Measurements from ENCODE around the gene NCAPH2. TPM values are rescaled to one million over a fixed set of nuclear protein-coding genes. Genes with fewer than 3 reads are reported as not detected.

NCAPH2 gene
- total and polyA plus RNA-seq, 9 of the 15 experiments (the other 6 are each of a cell fraction or from before 2014, with no cell fraction given) = 3.6 to 88.6 (median 32.4) TPM

DNA sequence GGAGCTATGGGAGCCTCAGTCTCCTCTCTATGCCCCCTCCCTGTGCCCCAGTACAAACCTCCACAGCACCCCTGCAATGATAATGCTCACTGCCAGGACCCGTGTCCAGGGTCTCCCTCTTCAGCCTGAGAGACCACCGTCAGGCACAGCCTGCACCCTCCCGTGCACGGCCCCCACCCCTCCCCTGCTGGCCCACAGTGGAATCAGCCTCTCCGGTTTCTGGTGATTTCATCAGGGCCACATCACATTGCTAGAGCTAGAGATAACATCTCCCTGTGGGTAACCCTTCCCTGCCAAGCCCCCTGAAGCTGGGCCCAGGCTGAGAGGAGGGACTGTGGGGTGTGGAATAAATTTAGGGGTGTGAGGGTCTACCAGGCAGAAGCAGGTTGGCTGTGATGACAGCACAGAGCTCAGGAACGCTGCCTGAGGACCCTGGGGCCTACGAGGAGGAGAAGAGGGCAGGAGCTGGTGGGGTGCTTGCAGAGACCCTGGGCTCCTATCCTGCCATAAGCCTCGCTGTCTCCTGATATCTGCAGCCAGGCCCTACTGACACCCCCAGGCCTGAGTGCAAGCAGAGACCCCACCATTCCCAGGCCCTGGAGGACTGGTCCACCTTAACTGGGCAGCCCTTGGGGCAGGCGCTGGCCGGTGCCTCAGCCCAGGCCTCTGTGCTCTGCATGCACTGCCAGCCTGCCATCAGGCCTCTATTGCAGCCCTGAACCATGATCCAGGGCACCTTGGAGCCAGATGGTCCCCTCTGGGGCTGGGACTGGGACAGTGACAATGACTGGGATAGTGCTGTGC lies 37.7 kb downstream of the NCAPH2 start, which contains the start of gene KLHDC7B (continued):
- TF ChIP-seq, protein P1, sequence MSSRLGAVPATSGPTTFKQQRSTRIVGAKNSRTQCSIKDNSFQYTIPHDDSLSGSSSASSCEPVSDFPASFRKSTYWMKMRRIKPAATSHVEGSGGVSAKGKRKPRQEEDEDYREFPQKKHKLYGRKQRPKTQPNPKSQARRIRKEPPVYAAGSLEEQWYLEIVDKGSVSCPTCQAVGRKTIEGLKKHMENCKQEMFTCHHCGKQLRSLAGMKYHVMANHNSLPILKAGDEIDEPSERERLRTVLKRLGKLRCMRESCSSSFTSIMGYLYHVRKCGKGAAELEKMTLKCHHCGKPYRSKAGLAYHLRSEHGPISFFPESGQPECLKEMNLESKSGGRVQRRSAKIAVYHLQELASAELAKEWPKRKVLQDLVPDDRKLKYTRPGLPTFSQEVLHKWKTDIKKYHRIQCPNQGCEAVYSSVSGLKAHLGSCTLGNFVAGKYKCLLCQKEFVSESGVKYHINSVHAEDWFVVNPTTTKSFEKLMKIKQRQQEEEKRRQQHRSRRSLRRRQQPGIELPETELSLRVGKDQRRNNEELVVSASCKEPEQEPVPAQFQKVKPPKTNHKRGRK (tag; IDR thresholded peaks at IDR 0.05) = no peak
- TF ChIP-seq NR2F6 (CRISPR knock-in tag; IDR thresholded peaks at IDR 0.05) (no peak), ZNF175 (CRISPR knock-in tag; IDR thresholded peaks at IDR 0.05; ENCODE audit: low read depth) (0 out of 2 replicates have a peak, but pooled peaks have one; percentile 65), SAFB (IDR thresholded peaks at IDR 0.05; ENCODE audit: borderline replicate concordance, low read depth, low read length) (no peak), ARID2 (IDR thresholded peaks at IDR 0.05) (no peak), RCOR1 (IDR thresholded peaks at IDR 0.05; ENCODE audit: borderline replicate concordance in 1 of 2, low read depth in 2 of 2, low read length in 2 of 2) (peak in 1 of 2 experiments; percentile 23; a peak in 1 of 4 replicates), MYC (IDR thresholded peaks at IDR 0.05; ENCODE audit: low read depth, low read length) (peak; percentile 91), MYC (CRISPR knock-in tag; IDR thresholded peaks at IDR 0.05; ENCODE audit: borderline replicate concordance, low read depth) (no peak), ZNF197 (CRISPR knock-in tag; IDR thresholded peaks at IDR 0.05; ENCODE audit: low read depth) (peak; percentile 16; the same call in 1 of the 2 replicates), ZNF174 (CRISPR knock-in tag; IDR thresholded peaks at IDR 0.05) (no peak), XRCC5 (IDR thresholded peaks at IDR 0.05; ENCODE audit: low read depth, low read length) (no peak), POLR2G (IDR thresholded peaks at IDR 0.05; ENCODE audit: low read depth, low read length) (peak; percentile 28; the same call in 1 of the 2 replicates), DPF2 (IDR thresholded peaks at IDR 0.05) (peak; percentile 26; the same call in 1 of the 2 replicates), KHSRP (IDR thresholded peaks at IDR 0.05) (no peak), ELF4 (CRISPR knock-in tag; IDR thresholded peaks at IDR 0.05) (no peak), SMARCA4 (IDR thresholded peaks at IDR 0.05) (peak; percentile 53; the same call in 1 of the 2 replicates), RBM14 (IDR thresholded peaks at IDR 0.05; ENCODE audit: borderline replicate concordance, insufficient read depth, low read depth, low read length) (no peak), PCBP1 (IDR thresholded peaks at IDR 0.05; ENCODE audit: low read depth, low read length, poor library complexity, severe bottlenecking) (no peak)
- TF ChIP-seq, protein P2, sequence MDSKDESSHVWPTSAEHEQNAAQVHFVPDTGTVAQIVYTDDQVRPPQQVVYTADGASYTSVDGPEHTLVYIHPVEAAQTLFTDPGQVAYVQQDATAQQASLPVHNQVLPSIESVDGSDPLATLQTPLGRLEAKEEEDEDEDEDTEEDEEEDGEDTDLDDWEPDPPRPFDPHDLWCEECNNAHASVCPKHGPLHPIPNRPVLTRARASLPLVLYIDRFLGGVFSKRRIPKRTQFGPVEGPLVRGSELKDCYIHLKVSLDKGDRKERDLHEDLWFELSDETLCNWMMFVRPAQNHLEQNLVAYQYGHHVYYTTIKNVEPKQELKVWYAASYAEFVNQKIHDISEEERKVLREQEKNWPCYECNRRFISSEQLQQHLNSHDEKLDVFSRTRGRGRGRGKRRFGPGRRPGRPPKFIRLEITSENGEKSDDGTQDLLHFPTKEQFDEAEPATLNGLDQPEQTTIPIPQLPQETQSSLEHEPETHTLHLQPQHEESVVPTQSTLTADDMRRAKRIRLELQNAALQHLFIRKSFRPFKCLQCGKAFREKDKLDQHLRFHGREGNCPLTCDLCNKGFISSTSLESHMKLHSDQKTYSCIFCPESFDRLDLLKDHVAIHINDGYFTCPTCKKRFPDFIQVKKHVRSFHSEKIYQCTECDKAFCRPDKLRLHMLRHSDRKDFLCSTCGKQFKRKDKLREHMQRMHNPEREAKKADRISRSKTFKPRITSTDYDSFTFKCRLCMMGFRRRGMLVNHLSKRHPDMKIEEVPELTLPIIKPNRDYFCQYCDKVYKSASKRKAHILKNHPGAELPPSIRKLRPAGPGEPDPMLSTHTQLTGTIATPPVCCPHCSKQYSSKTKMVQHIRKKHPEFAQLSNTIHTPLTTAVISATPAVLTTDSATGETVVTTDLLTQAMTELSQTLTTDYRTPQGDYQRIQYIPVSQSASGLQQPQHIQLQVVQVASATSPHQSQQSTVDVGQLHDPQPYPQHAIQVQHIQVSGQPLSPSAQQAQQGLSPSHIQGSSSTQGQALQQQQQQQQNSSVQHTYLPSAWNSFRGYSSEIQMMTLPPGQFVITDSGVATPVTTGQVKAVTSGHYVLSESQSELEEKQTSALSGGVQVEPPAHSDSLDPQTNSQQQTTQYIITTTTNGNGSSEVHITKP (IDR thresholded peaks at IDR 0.05; ENCODE audit: partially characterized antibody) = peak; percentile 71
- TF ChIP-seq, protein P3, sequence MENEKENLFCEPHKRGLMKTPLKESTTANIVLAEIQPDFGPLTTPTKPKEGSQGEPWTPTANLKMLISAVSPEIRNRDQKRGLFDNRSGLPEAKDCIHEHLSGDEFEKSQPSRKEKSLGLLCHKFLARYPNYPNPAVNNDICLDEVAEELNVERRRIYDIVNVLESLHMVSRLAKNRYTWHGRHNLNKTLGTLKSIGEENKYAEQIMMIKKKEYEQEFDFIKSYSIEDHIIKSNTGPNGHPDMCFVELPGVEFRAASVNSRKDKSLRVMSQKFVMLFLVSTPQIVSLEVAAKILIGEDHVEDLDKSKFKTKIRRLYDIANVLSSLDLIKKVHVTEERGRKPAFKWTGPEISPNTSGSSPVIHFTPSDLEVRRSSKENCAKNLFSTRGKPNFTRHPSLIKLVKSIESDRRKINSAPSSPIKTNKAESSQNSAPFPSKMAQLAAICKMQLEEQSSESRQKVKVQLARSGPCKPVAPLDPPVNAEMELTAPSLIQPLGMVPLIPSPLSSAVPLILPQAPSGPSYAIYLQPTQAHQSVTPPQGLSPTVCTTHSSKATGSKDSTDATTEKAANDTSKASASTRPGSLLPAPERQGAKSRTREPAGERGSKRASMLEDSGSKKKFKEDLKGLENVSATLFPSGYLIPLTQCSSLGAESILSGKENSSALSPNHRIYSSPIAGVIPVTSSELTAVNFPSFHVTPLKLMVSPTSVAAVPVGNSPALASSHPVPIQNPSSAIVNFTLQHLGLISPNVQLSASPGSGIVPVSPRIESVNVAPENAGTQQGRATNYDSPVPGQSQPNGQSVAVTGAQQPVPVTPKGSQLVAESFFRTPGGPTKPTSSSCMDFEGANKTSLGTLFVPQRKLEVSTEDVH (IDR thresholded peaks at IDR 0.05; ENCODE audit: low read depth, partially characterized antibody) = no peak
